Measurements from ENCODE around the gene CLEC10A.

DNA sequence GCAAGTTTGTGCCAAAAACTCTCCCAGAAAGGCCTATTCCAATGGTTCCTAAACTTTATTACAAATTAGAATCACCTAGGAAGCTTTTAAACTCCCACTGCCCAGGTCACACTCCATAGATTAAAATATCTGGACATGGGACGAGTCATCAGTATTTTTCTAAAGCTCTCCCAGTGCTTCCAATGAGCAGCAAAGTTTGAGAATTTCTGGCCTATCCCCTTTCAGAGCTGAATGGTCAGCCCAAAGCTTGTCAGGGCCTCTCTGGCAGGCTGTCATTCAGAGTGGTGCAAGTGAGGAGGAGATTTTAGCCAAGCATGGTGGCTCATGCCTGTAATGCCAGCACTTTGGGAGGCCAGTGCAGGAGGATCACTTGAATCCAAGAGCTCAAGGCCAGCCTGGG lies 54.8 kb downstream of the CLEC10A start:
- TF ChIP-seq EZH2phosphoT487 (IDR thresholded peaks at IDR 0.05; ENCODE audit: insufficient read depth, low read depth): no peak
- no peak for TF ChIP-seq EZH2 (IDR thresholded peaks at IDR 0.05; ENCODE audit: insufficient read depth, poor library complexity, severe bottlenecking)

Measured in GM23248 (cell line).